ENCODE results near the gene PIAS1.

- TF ChIP-seq, protein P1, sequence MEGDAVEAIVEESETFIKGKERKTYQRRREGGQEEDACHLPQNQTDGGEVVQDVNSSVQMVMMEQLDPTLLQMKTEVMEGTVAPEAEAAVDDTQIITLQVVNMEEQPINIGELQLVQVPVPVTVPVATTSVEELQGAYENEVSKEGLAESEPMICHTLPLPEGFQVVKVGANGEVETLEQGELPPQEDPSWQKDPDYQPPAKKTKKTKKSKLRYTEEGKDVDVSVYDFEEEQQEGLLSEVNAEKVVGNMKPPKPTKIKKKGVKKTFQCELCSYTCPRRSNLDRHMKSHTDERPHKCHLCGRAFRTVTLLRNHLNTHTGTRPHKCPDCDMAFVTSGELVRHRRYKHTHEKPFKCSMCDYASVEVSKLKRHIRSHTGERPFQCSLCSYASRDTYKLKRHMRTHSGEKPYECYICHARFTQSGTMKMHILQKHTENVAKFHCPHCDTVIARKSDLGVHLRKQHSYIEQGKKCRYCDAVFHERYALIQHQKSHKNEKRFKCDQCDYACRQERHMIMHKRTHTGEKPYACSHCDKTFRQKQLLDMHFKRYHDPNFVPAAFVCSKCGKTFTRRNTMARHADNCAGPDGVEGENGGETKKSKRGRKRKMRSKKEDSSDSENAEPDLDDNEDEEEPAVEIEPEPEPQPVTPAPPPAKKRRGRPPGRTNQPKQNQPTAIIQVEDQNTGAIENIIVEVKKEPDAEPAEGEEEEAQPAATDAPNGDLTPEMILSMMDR (IDR thresholded peaks at IDR 0.05), result no peak
- TF ChIP-seq ZFP36 (IDR thresholded peaks at IDR 0.05; ENCODE audit: borderline replicate concordance, partially characterized antibody) (no peak), ZC3H11A (IDR thresholded peaks at IDR 0.05) (no peak)
Observed at GRCh38 chr15:68214838-68215254, 160.7 kb downstream of the PIAS1 start.
